Loucy (cell line): ENCODE measurements around the gene ACAD11.

ENCODE experiments used
- H2AFZ ChIP-seq: fragments of 200-600 bp; sonication (generic); 2 replicates; pipeline ENCODE4 v1.6.0; 2016; ENCODE audit warnings: antibody characterized with exemption, mild to moderate bottlenecking, low read length, moderate library complexity
- H3F3A ChIP-seq: fragments of 200-600 bp; 2 replicates; pipeline ENCODE4 v1.6.0; 2016; ENCODE audit warnings: antibody characterized with exemption, low read depth, mild to moderate bottlenecking
- H3K27me3 ChIP-seq: fragments of 200-600 bp; sonication (generic); 2 replicates; pipeline ENCODE4 v1.6.1; 2014; ENCODE audit warnings: low read length, mild to moderate bottlenecking; ENCODE audit not compliant: insufficient read depth, poor library complexity, severe bottlenecking
- H3K36me3 ChIP-seq: fragments of 200-600 bp; sonication (generic); 2 replicates; pipeline ENCODE4 v1.6.1; 2016; ENCODE audit warnings: low read length; ENCODE audit not compliant: insufficient read depth
- H3K4me1 ChIP-seq: fragments of 200-600 bp; sonication (generic); 2 replicates; pipeline ENCODE4 v1.5.1; 2014; ENCODE audit warnings: low read length, mild to moderate bottlenecking; ENCODE audit not compliant: insufficient read depth, poor library complexity, severe bottlenecking
- H3K4me2 ChIP-seq: fragments of 200-600 bp; sonication (generic); 2 replicates; pipeline ENCODE4 v1.6.0; 2014; ENCODE audit warnings: antibody characterized with exemption, low read length, low read depth, mild to moderate bottlenecking; ENCODE audit not compliant: poor library complexity, severe bottlenecking
- H3K4me3 ChIP-seq: fragments of 200-600 bp; sonication (generic); 2 replicates; pipeline ENCODE4 v1.5.1; 2014; ENCODE audit warnings: low read length, mild to moderate bottlenecking, mixed read lengths; ENCODE audit not compliant: poor library complexity, severe bottlenecking
- H3K79me2 ChIP-seq: fragments of 200-600 bp; sonication (generic); 2 replicates; pipeline ENCODE4 v1.6.1; 2014; ENCODE audit warnings: low read length; ENCODE audit not compliant: insufficient read depth
- H3K9ac ChIP-seq: fragments of 200-600 bp; sonication (generic); 2 replicates; pipeline ENCODE4 v1.6.0; 2014; ENCODE audit warnings: mild to moderate bottlenecking, low read depth, low read length, moderate library complexity; ENCODE audit not compliant: poor library complexity, severe bottlenecking
- H3K9me2 ChIP-seq: fragments of 200-600 bp; sonication (generic); replicated peaks from 2 replicates; pipeline ENCODE4 v1.6.1; 2016; ENCODE audit warnings: low read depth, low read length, mixed read lengths
- H3K9me3 ChIP-seq: fragments of 200-600 bp; sonication (generic); 2 replicates; pipeline ENCODE4 v1.6.1; 2014; ENCODE audit warnings: mild to moderate bottlenecking, antibody characterized with exemption, low read length, low read depth; ENCODE audit not compliant: insufficient read depth
- H4K20me1 ChIP-seq: fragments of 200-600 bp; sonication (generic); 2 replicates; pipeline ENCODE4 v1.6.0; 2014; ENCODE audit warnings: antibody characterized with exemption, low read length, mild to moderate bottlenecking; ENCODE audit not compliant: insufficient read depth, poor library complexity, severe bottlenecking
- EZH2phosphoT487 ChIP-seq: fragments of 200-600 bp; IDR thresholded peaks from 2 replicates; pipeline ENCODE4 v1.6.1; 2018; ENCODE audit warnings: antibody characterized with exemption, mild to moderate bottlenecking, moderate library complexity, borderline replicate concordance
- TF ChIP-seq, protein P1 (sequence below): fragments of 200-600 bp; sonication (generic); conservative IDR thresholded peaks from 2 replicates; pipeline ENCODE4 v1.5.1; 2014; ENCODE audit warnings: mild to moderate bottlenecking, antibody characterized with exemption, low read length

Gene ACAD11, protein sequence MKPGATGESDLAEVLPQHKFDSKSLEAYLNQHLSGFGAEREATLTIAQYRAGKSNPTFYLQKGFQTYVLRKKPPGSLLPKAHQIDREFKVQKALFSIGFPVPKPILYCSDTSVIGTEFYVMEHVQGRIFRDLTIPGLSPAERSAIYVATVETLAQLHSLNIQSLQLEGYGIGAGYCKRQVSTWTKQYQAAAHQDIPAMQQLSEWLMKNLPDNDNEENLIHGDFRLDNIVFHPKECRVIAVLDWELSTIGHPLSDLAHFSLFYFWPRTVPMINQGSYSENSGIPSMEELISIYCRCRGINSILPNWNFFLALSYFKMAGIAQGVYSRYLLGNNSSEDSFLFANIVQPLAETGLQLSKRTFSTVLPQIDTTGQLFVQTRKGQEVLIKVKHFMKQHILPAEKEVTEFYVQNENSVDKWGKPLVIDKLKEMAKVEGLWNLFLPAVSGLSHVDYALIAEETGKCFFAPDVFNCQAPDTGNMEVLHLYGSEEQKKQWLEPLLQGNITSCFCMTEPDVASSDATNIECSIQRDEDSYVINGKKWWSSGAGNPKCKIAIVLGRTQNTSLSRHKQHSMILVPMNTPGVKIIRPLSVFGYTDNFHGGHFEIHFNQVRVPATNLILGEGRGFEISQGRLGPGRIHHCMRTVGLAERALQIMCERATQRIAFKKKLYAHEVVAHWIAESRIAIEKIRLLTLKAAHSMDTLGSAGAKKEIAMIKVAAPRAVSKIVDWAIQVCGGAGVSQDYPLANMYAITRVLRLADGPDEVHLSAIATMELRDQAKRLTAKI

DNA sequence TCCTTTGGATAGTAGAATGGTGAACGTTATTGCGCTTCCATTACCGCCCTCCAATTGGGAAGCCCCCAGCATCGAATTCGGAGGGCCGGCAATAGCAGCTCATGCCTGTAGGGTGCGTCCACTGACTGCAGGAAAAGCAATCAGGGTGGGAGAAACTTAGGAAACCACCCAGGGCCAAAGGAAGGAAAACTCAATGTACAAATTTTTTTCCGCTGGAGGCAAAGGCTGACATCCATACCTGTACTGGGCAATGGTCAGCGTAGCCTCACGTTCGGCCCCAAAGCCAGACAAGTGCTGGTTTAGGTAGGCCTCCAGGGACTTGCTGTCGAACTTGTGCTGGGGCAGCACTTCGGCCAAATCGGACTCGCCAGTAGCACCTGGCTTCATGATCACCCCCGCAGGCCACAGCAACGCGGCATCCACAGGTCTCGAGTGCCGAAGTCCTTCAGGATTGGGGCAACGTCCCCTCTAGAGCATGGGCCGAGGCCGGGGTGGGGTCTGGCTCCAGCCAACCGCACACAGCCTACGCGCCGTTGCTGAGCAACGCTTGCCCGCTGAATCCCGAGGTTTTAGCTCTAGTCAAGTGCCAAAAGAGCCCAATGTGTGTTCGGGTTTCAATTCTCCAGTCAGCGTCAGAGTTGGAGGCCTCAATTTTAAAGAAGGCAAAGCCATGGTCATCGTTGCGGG is at the start of gene ACAD11:
Gene ACAD11 (minus strand): TSS at position 445 of the 687 bp plus-strand sequence. CDS start 58 bp downstream, at position 387.
- Histone ChIP-seq H3K4me1 (peaks cover 52% of the 10 kb centered on the region), H3K9me2 (no peaks in the 10 kb centered on the region), H3K4me2 (peak within 1 kb of the TSS; percentile 99), H3K79me2 (peaks cover 55% of the 10 kb centered on the region), H3K4me3 (peak within 1 kb of the TSS; percentile 89), H3K9me3 (no peaks in the 10 kb centered on the region), H3K27me3 (no peaks in the 10 kb centered on the region), H4K20me1 (peaks cover 18% of the 10 kb centered on the region), H3F3A (no peaks in the 10 kb centered on the region), H3K9ac (peak within 1 kb of the TSS; percentile 87), H2AFZ (peak within 1 kb of the TSS; percentile 92), H3K36me3 (no peaks in the 10 kb centered on the region)
- no peak for TF ChIP-seq EZH2phosphoT487
- TF ChIP-seq, protein P1, sequence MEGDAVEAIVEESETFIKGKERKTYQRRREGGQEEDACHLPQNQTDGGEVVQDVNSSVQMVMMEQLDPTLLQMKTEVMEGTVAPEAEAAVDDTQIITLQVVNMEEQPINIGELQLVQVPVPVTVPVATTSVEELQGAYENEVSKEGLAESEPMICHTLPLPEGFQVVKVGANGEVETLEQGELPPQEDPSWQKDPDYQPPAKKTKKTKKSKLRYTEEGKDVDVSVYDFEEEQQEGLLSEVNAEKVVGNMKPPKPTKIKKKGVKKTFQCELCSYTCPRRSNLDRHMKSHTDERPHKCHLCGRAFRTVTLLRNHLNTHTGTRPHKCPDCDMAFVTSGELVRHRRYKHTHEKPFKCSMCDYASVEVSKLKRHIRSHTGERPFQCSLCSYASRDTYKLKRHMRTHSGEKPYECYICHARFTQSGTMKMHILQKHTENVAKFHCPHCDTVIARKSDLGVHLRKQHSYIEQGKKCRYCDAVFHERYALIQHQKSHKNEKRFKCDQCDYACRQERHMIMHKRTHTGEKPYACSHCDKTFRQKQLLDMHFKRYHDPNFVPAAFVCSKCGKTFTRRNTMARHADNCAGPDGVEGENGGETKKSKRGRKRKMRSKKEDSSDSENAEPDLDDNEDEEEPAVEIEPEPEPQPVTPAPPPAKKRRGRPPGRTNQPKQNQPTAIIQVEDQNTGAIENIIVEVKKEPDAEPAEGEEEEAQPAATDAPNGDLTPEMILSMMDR = peak; percentile 79

DNA sequence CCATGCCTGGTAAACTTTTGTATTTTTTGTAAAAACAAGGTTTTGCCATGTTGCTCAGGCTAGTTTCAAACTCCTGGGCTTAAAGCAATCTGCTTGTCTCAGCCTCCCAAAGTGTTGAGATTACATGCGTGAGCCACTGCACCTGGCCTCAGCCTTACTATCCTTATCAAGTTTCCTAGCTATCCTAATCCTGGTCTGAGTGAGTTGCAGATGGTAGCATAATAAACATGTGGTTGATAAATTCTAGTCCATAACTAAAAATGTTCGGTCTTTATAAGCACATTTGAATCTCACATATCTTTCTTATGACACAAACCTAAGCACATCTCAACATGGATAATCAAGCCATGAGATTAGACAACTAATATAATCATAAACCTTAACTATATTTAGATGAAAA is 44.1 kb upstream of the ACAD11 start:
- Histone ChIP-seq H3K36me3 (peaks cover 36% of the 10 kb centered on the region; the same call in 1 of the 2 replicates), H2AFZ (no peak overlapping the region), H3K79me2 (no peaks in the 10 kb centered on the region), H3K4me1 (no peaks in the 10 kb centered on the region), H3K27me3 (no peaks in the 10 kb centered on the region), H3K9me3 (no peaks in the 10 kb centered on the region), H3K9ac (no peak overlapping the region), H4K20me1 (no peaks in the 10 kb centered on the region), H3K9me2 (no peaks in the 10 kb centered on the region), H3K4me2 (no peak overlapping the region), H3F3A (no peaks in the 10 kb centered on the region), H3K4me3 (no peak overlapping the region)
- TF ChIP-seq, protein P1 = no peak
- no peak for TF ChIP-seq EZH2phosphoT487

DNA sequence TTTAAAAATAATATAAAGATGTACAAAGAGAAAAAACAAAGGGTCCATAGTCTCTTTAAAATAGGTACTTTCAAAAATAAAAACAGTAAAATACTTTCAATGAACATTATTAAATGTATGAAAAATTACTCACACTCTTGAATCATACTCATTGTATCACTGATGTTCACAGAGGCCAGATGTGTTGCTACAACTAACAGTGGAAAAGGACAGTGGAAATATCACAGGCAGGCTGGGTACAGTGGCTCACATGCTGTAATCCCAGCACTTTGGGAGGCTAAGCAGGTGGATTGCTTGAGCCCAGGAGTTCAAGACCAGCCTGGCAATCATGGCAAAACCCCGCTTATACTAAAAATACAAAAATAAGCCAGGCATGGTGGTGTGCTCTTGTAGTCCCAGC is 35.8 kb upstream of the ACAD11 start:
- Histone ChIP-seq H2AFZ (no peak overlapping the region), H3K4me2 (no peak overlapping the region), H3K79me2 (no peaks in the 10 kb centered on the region), H3K4me1 (no peaks in the 10 kb centered on the region), H3F3A (no peaks in the 10 kb centered on the region), H3K9me3 (no peaks in the 10 kb centered on the region), H3K9me2 (no peaks in the 10 kb centered on the region), H3K9ac (no peak overlapping the region), H3K4me3 (no peak overlapping the region), H3K27me3 (no peaks in the 10 kb centered on the region), H3K36me3 (peaks cover 75% of the 10 kb centered on the region; the same call in 1 of the 2 replicates), H4K20me1 (no peaks in the 10 kb centered on the region)
- no peak for TF ChIP-seq EZH2phosphoT487
- TF ChIP-seq, protein P1 = no peak
